Measurements from ENCODE around the gene F12.

Gene F12

DNA sequence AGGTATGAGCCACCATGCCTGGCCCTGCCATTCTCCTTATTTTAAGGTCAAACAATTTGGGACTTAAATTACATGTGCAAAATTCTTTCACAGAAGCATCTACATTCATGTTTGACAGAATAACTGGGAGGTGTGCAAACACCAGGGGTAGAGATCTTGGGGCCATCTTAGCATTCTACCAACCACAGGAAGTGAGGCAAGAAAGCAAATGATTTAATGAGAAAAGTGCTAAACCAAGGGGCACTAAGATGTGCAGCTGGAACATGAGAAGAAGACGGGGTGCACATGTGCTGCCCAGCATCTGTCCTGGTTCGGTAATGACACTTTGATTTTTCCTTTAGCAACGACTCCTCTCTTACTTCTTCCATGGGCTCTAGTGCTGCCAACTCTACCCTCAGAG, 1.2 kb upstream of the F12 start:
- DNase-seq, result no peak

- DNase-seq, result no peak
Measured at GRCh38 chr5:177405805-177406204, 3.6 kb downstream of the F12 start.

- no peak for DNase-seq
Measured at GRCh38 chr5:177405312-177405711, 4.1 kb downstream of the F12 start.

DNA sequence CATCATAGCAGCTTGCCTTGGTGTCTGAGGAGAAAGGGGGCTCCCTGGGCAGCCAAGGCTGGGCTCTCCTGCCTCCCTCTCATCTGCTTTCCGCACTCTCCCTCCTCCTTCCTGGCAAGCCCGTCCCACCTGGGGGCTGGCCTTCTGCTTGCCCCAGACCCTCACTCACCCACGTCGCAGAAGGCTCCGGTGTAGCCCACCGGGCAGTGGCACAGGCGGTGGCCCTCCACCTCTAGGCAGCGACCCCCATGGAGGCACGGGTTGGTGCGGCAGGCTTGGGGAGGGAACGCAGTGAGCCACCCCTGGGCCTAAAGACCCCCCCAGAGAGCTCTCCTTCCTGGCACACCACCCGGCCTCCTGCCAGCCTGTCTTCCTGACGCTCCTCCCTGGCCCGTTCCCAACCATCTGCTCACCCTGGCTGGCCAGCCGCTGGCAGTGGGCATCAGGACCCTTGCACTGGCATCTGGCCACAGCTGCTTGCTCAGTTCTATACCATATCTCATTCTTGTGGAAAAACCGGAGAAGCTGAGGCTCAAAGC, 4.7 kb downstream of the F12 start:
- no peak for DNase-seq

GRCh38 chr5:177403792-177404640, 5.3 kb downstream of the F12 start:
- no peak for DNase-seq

DNA sequence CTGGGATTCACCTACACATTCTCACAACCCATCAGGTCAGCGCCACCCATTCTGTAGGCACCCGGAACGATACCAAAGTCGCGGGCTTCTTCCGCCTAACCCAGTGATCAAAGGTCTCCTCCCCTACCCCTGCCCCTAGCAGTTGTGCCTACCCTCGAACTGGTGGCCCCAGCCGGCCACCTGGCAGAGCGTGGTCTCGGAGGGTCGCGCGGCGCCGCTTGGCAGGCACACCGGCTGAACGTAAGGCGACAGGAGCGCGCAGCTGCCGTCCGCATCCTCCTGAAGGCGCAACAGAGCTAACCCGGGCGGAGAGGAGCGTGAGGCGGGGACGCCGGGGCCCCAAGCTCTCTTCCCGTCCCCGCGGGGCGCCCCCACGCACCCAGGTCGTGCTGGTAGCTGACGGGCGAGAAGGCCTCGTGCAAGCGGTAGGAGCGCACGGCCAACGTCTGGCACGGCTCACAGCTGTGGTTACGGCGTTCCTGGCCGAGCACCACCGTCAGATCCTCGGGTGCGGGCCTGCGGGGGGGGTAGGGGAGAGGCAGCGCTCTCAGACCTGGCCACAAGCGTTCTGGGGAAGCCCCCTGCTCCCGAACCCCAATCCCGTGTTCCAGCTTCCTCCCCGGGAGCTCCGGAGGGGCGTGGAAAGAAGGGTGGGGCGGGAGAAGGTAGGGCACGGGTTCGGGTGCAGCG, 6.1 kb downstream of the F12 start:
- DNase-seq, result no peak

- peak; percentile 77 for DNase-seq
Measured at GRCh38 chr5:177402271-177403043, 6.9 kb downstream of the F12 start.

- no peak for DNase-seq
Measured at GRCh38 chr5:177399997-177400868, 9.1 kb downstream of the F12 start, which contains the start of gene PFN3. Gene PFN3, minus strand, starts transcription at chr5:177400661. Its CDS starts 85 bp downstream, at chr5:177400576.

GRCh38 chr5:177397875-177398390, 11.4 kb downstream of the F12 start:
- DNase-seq, result no peak

DNA sequence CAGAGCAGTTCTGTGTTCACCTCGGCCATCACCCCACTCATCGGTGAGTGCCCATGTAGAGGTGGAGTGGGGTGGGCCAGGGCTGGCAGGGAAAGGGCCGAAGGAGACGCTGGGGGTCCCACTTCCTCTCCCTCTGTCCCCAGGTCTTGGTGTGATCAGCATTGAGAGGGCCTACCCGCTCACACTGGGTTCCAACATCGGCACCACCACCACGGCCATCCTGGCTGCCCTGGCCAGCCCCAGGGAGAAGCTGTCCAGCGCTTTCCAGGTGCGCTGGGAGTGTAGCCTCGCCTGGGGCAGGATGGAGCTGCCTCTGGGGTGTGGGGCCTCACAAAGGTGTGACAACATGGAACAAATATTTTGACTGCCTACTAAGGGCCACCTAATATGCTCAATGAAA, 12.6 kb downstream of the F12 start:
- no peak for DNase-seq

GRCh38 chr5:177396078-177396477, 13.3 kb downstream of the F12 start:
- no peak for DNase-seq

- DNase-seq, result no peak
Measured at GRCh38 chr5:177393990-177394389, 15.4 kb downstream of the F12 start.

- no peak for DNase-seq
Measured at GRCh38 chr5:177393206-177393765, 16.1 kb downstream of the F12 start.

- no peak for DNase-seq
Measured at GRCh38 chr5:177392765-177393164, 16.6 kb downstream of the F12 start.

GRCh38 chr5:177390363-177391300, 18.7 kb downstream of the F12 start:
- peak; percentile 49 for DNase-seq

- DNase-seq, result no peak
Measured at GRCh38 chr5:177389241-177390169, 19.9 kb downstream of the F12 start.

DNA sequence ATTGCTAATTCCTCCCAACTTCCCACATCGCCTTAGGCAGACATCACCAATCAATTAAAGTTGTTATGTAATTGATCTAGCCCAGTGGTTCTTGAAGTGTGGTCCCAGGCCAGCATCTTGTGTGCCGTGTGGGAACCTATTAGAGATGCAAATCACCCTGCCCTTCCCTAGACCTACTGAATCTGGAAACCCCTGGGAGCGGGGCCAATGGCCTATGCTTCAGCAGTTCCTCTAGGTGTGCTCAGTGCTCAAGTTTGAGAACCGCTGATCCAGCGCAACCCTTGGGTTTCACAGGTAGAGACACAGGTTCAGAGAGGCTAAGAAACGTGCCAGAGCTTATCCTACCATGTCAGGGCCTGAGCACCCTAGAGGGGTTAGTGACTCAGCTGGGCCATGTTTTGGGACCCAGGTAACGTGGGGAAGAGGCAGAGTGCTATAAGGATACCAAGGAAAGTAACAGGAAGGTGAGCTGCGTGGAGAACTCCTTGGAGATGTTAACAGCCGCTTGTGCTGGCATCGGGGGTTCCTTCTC, 20.8 kb downstream of the F12 start:
- no peak for DNase-seq

DNA sequence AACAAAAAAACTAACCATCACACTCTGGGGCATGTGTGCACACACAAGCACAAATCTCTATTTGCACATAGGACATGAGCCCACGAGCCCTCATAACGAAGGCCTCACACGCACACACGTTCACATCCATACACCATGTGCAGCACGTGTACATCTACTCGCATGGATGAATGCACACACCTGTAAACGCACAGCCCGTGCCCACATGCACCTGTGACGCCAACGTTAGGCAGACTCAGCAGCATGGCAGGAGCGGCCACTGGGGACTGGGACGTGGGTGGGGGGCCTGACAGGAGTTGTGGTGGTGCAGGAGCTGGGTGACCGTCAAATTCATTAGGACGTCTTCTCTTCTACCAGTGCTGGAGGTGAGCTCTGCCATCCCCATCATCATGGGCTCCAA, 22.0 kb downstream of the F12 start:
- DNase-seq, result no peak

DNA sequence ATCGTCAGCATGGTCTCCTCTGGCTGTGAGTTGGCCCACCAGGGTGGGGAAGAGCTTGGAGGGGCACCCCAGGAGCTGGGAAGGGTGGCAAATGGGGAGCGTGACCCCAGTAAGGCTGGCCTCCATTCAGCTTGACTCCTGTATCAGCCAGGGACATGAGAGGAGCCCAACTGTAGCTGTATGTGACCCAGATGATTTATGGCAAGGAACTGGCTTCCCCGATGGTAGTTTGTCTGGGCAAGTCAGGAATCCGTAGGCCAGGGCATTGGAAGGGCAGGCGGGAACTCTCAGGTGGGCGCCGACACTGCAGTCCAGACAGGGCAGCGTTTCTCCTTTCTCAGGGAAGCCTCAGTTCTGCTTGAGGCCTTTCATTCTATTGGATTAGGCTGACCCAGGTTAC, 22.8 kb downstream of the F12 start:
- DNase-seq, result no peak

Data from NCI-H187 treated with DMSO at 0.1 percent for 48 hours (cell line).